Stimulated activated CD4-positive, alpha-beta T cell treated with anti-CD3 and anti-CD28 coated beads, TNF-alpha, amount 100 ng/mL, for 48 hours (primary cell): ENCODE measurements around the gene SYNCRIP.
"Not testable (repeated sequence)": the region's sequence is repeated elsewhere in the genome, so short reads cannot be mapped to it uniquely, and the experiment has no call there.

Experiments used
- DNase-seq, 3 donors: peaks; one replicate each; pipeline ENCODE4 v3.0.0-alpha.2; 2020; ENCODE audit warnings: low read depth in 3 of 3

Gene SYNCRIP

GRCh38 chr6:85642774-85643536 lies at the start of gene SYNCRIP:
TSS of gene SYNCRIP (minus strand) at chr6:85642886. CDS start at chr6:85641439, 1,447 bp downstream.
- peak; percentile 97 to 98 (median 97) for DNase-seq

- DNase-seq = no peak
Observed at GRCh38 chr6:85691478-85691877, 48.8 kb upstream of the SYNCRIP start.

- DNase-seq = no peak
Observed at GRCh38 chr6:85690071-85690470, 47.4 kb upstream of the SYNCRIP start.

GRCh38 chr6:85685713-85686112 lies 43.0 kb upstream of the SYNCRIP start:
- no peak for DNase-seq

GRCh38 chr6:85684809-85685171 lies 42.1 kb upstream of the SYNCRIP start:
- DNase-seq = no peak

GRCh38 chr6:85684133-85684808 lies 41.6 kb upstream of the SYNCRIP start:
- no peak for DNase-seq

- DNase-seq = not testable (repeated sequence)
Observed at GRCh38 chr6:85681899-85682298, 39.2 kb upstream of the SYNCRIP start.

GRCh38 chr6:85680388-85680787 lies 37.7 kb upstream of the SYNCRIP start:
- DNase-seq = no peak

GRCh38 chr6:85679445-85680123 lies 36.9 kb upstream of the SYNCRIP start:
- no peak for DNase-seq

- peak; percentile 92 to 96 (median 93) for DNase-seq
Observed at GRCh38 chr6:85678602-85679444, 36.1 kb upstream of the SYNCRIP start.

GRCh38 chr6:85678026-85678601 lies 35.4 kb upstream of the SYNCRIP start:
- DNase-seq = no peak

GRCh38 chr6:85677234-85677956 lies 34.7 kb upstream of the SYNCRIP start:
- DNase-seq = no peak

- no peak for DNase-seq
Observed at GRCh38 chr6:85676086-85676729, 33.5 kb upstream of the SYNCRIP start.

GRCh38 chr6:85675030-85675819 lies 32.5 kb upstream of the SYNCRIP start:
- no peak for DNase-seq

- no peak for DNase-seq
Observed at GRCh38 chr6:85674604-85675003, 31.9 kb upstream of the SYNCRIP start.

GRCh38 chr6:85673198-85674139 lies 30.8 kb upstream of the SYNCRIP start:
- DNase-seq = no peak

- DNase-seq = no peak
Observed at GRCh38 chr6:85672623-85673022, 29.9 kb upstream of the SYNCRIP start.

GRCh38 chr6:85672050-85672449 lies 29.4 kb upstream of the SYNCRIP start:
- DNase-seq = no peak
